T-helper 2 cell (primary cell): ENCODE data around the gene RPL7A.
"Not testable (repeated sequence)": the region's sequence is repeated elsewhere in the genome, so short reads cannot be mapped to it uniquely, and the experiment has no call there.

Experiments used
- DNase-seq, 5 experiments: peaks; one replicate each; pipeline versions ENCODE4 v3.0.0 to v3.0.0-alpha.2; 2012 to 2022

The RPL7A gene

GRCh38 chr9:133392308-133392707 is 44.3 kb downstream of the RPL7A start:
- DNase-seq: not testable (repeated sequence)

GRCh38 chr9:133393399-133393798 is 45.4 kb downstream of the RPL7A start:
- DNase-seq: no peak

- no peak for DNase-seq
These were observed 46.8 kb downstream of the RPL7A start for GRCh38 chr9:133394687-133395271.

GRCh38 chr9:133396952-133397351 is 48.9 kb downstream of the RPL7A start:
- no peak for DNase-seq

- no peak for DNase-seq
These were observed 49.4 kb downstream of the RPL7A start for GRCh38 chr9:133397370-133397769.

GRCh38 chr9:133397895-133398294 is 49.9 kb downstream of the RPL7A start:
- DNase-seq: no peak

- DNase-seq: no peak
These were observed 52.3 kb downstream of the RPL7A start for GRCh38 chr9:133400292-133400691.
